OCI-LY7 (cell line): ENCODE results near the gene PIK3AP1. TPM values are rescaled to one million over a fixed set of nuclear protein-coding genes. Genes with fewer than 3 reads are reported as not detected.

ENCODE experiments used
- BruUV-seq: library from RNA; stranded (reverse); fragments of 400-500 nt; replicated peaks from 2 replicates; lab custom pipeline; 2021; lab: Mats Ljungman, UMichigan
- CTCF ChIA-PET: fragments of 300-600 bp; sonication (Branson Sonifier 250); formaldehyde crosslinking; loops from one replicate; lab custom pipeline; 2022; ENCODE audit warnings: antibody characterized with exemption; ENCODE audit not compliant: unreplicated experiment; lab: Charles Lee
- POLR2A ChIA-PET: fragments of 300-600 bp; sonication (Branson Sonifier 250); formaldehyde crosslinking; loops from one replicate; lab custom pipeline; 2022; ENCODE audit warnings: antibody characterized with exemption; lab: Charles Lee
- DNase-seq: peaks from one replicate; pipeline ENCODE4 v3.0.0-alpha.2; 2015; ENCODE audit warnings: low spot score
- H2AFZ ChIP-seq: fragments of 200-600 bp; sonication (generic), shearing (Covaris generic); 2 replicates; pipeline ENCODE4 v1.6.1; 2014; ENCODE audit warnings: mild to moderate bottlenecking, antibody characterized with exemption, low read length, moderate library complexity
- H3K27ac ChIP-seq: fragments of 200-600 bp; sonication (generic); 2 replicates; pipeline ENCODE4 v1.5.1; 2014; ENCODE audit warnings: mixed run types, low read depth, mild to moderate bottlenecking, moderate library complexity, low read length, inconsistent platforms; ENCODE audit not compliant: poor library complexity, severe bottlenecking
- H3K36me3 ChIP-seq: fragments of 200-600 bp; sonication (generic); 2 replicates; pipeline ENCODE4 v1.6.1; 2014; ENCODE audit warnings: mild to moderate bottlenecking, antibody characterized with exemption, low read length, moderate library complexity, mixed read lengths; ENCODE audit not compliant: insufficient read depth
- H3K4me1 ChIP-seq: fragments of 200-600 bp; sonication (generic); 2 replicates; pipeline ENCODE4 v1.5.1; 2014; ENCODE audit warnings: mild to moderate bottlenecking, low read length; ENCODE audit not compliant: insufficient read depth, poor library complexity, severe bottlenecking
- H3K4me2 ChIP-seq: fragments of 200-600 bp; sonication (generic); 2 replicates; pipeline ENCODE4 v1.6.1; 2014; ENCODE audit warnings: mild to moderate bottlenecking, low read length
- H3K4me3 ChIP-seq: fragments of 200-600 bp; sonication (generic); 2 replicates; pipeline ENCODE4 v1.5.1; 2014; ENCODE audit warnings: mild to moderate bottlenecking, low read depth, low read length; ENCODE audit not compliant: poor library complexity, severe bottlenecking
- H3K79me2 ChIP-seq: fragments of 200-600 bp; sonication (generic); 2 replicates; pipeline ENCODE4 v1.6.1; 2016; ENCODE audit warnings: low read depth, mild to moderate bottlenecking, low read length, moderate library complexity, mixed read lengths; ENCODE audit not compliant: insufficient read depth
- H3K9me2 ChIP-seq: fragments of 200-600 bp; sonication (generic); 2 replicates; pipeline ENCODE4 v1.6.1; 2016; ENCODE audit warnings: mild to moderate bottlenecking, low read length, mixed read lengths; ENCODE audit not compliant: insufficient read depth
- H3K9me3 ChIP-seq: fragments of 200-600 bp; sonication (generic); 2 replicates; pipeline ENCODE4 v1.6.1; 2014; ENCODE audit warnings: mild to moderate bottlenecking, mixed run types, low read length, mixed read lengths
- H4K20me1 ChIP-seq: fragments of 200-600 bp; sonication (generic); 2 replicates; pipeline ENCODE4 v1.6.1; 2014; ENCODE audit warnings: mild to moderate bottlenecking, antibody characterized with exemption, low read length, moderate library complexity, mixed read lengths; ENCODE audit not compliant: insufficient read depth
- CTCF ChIP-seq: fragments of 200-600 bp; sonication (generic); conservative IDR thresholded peaks from 2 replicates; pipeline ENCODE4 v1.5.1; 2014; ENCODE audit warnings: mild to moderate bottlenecking, antibody characterized with exemption, low read length, moderate library complexity, mixed read lengths
- EZH2phosphoT487 ChIP-seq: fragments of 200-600 bp; sonication (generic); IDR thresholded peaks from 2 replicates; pipeline ENCODE4 v1.6.1; 2018; ENCODE audit warnings: low read depth, borderline replicate concordance, mild to moderate bottlenecking, mixed run types, antibody characterized with exemption, low read length, moderate library complexity, mixed read lengths
- intact Hi-C: fragments of 100-400 bp; cut with micrococcal nuclease; formaldehyde crosslinking; loops from one replicate; pipeline ENCODE4 v1.10.0; 2022; ENCODE audit not compliant: unreplicated experiment
- total RNA-seq, 2 experiments: library from RNA; depleted of rRNA in 1 of 2; stranded (reverse); fragments of >200 nt in 1 of 2; shearing (Covaris generic) in 1 of 2; gene quantifications; 2 replicates each; pipeline ENCODE4 v1.2.3, GENCODE V29; 2014 to 2022

Gene PIK3AP1
- total RNA-seq, 2 experiments from 2014 or later: 132 to 140 TPM

GRCh38 chr10:96588060-96588554, 132.2 kb downstream of the PIK3AP1 start:
- no TSS peak for BruUV-seq
- Histone ChIP-seq H3K36me3 (peaks cover 37% of the 10 kb centered on the region), H3K9me2 (no peaks in the 10 kb centered on the region), H3K27ac (peak overlapping the region; percentile 88), H4K20me1 (peaks cover 8% of the 10 kb centered on the region; the same call in 1 of the 2 replicates), H2AFZ (peak overlapping the region; percentile 54; the same call in 1 of the 2 replicates), H3K79me2 (peaks cover 41% of the 10 kb centered on the region), H3K9me3 (no peaks in the 10 kb centered on the region), H3K4me1 (peaks cover 31% of the 10 kb centered on the region), H3K4me3 (peak overlapping the region; percentile 99), H3K4me2 (peak overlapping the region; percentile 85)
- POLR2A ChIA-PET: interaction anchor here (0.6 to 1.1 kb wide), 3 partner anchors 10 to 17 kb away, joined by 3 to 4 read pairs (median 4); no protein-coding TSS in a partner anchor
- intact Hi-C loops: loop anchor here (5.0 kb wide), 2 partner anchors 134 to 244 kb away; partner anchors contain the start of genes LCOR and PIK3AP1
- CTCF ChIA-PET: no interaction called here
- TF ChIP-seq EZH2phosphoT487: no peak
- TF ChIP-seq CTCF: no peak
- peak; percentile 34 for DNase-seq

- H3K4me3 ChIP-seq: peak overlapping the region; percentile 99
- peaks cover 31% of the 10 kb centered on the region for H3K36me3 ChIP-seq
- H3K79me2 ChIP-seq: peaks cover 47% of the 10 kb centered on the region
- peak overlapping the region; percentile 85 for H3K4me2 ChIP-seq
- intact Hi-C loops: loop anchor here (5.0 kb wide), 2 partner anchors 135 to 245 kb away; partner anchors contain the start of genes LCOR and PIK3AP1
- TF ChIP-seq EZH2phosphoT487 (no peak), CTCF (peak; percentile 17; the same call in 1 of the 2 replicates)
- BruUV-seq: TSS peak; percentile 88
- CTCF ChIA-PET: no interaction called here
- no peaks in the 10 kb centered on the region for H3K9me2 ChIP-seq
- no peaks in the 10 kb centered on the region for H3K9me3 ChIP-seq
- H3K27ac ChIP-seq: peak overlapping the region; percentile 88
- peak overlapping the region; percentile 54; the same call in 1 of the 2 replicates for H2AFZ ChIP-seq
- H3K4me1 ChIP-seq: peaks cover 34% of the 10 kb centered on the region
- DNase-seq: peak; percentile 39
- H4K20me1 ChIP-seq: peaks cover 8% of the 10 kb centered on the region; the same call in 1 of the 2 replicates
- POLR2A ChIA-PET: interaction anchor here (0.6 to 1.1 kb wide), 8 partner anchors 10 to 140 kb away, joined by 3 to 4 read pairs (median 3); no protein-coding TSS in a partner anchor
Measured at GRCh38 chr10:96587264-96588059, 132.9 kb downstream of the PIK3AP1 start.
